Activated CD4-positive, alpha-beta memory T cell treated with anti-CD3 and anti-CD28 coated beads, Interleukin-2, amount 10 ng/mL, durations not matched to agents 7 days and 5 days (primary cell): ENCODE data around the gene POC1A. TPM values are rescaled to one million over a fixed set of nuclear protein-coding genes. Genes with fewer than 3 reads are reported as not detected.

ENCODE experiments used
- CTCF ChIA-PET: fragments of 350-600 bp; sonication (Branson Sonifier 250); formaldehyde crosslinking; loops from one replicate; lab custom pipeline; 2021; ENCODE audit warnings: antibody characterized with exemption, inconsistent platforms; lab: Charles Lee
- POLR2A ChIA-PET: fragments of 350-600 bp; sonication (Branson Sonifier 250); formaldehyde crosslinking; loops from one replicate; lab custom pipeline; 2021; ENCODE audit warnings: antibody characterized with exemption; lab: Charles Lee
- DNase-seq: peaks from one replicate; pipeline ENCODE4 v3.0.0-alpha.2; 2020
- H3K27ac Mint-ChIP-seq: one replicate; pipeline ENCODE4 v1.8.0; 2021; ENCODE audit warnings: mild to moderate bottlenecking, mixed read lengths
- H3K27me3 Mint-ChIP-seq: one replicate; pipeline ENCODE4 v1.8.0; 2021; ENCODE audit warnings: mixed read lengths
- H3K36me3 Mint-ChIP-seq: one replicate; pipeline ENCODE4 v1.8.0; 2021; ENCODE audit warnings: low read depth, mixed read lengths
- H3K4me1 Mint-ChIP-seq: one replicate; pipeline ENCODE4 v1.8.0; 2021; ENCODE audit warnings: mixed read lengths
- H3K4me3 Mint-ChIP-seq: one replicate; pipeline ENCODE4 v1.8.0; 2021; ENCODE audit warnings: mild to moderate bottlenecking, mixed read lengths
- H3K9me3 Mint-ChIP-seq: one replicate; pipeline ENCODE4 v1.8.0; 2021; ENCODE audit warnings: mixed read lengths
- total RNA-seq, 2 experiments: library from RNA; stranded (reverse); gene quantifications; one replicate each; pipeline ENCODE4 v1.2.3, GENCODE V29; 2021

The POC1A gene
- total RNA-seq, 2 experiments from 2014 or later = 24.8 to 25.6 TPM

GRCh38 chr3:52068055-52068571 is 86.1 kb downstream of the POC1A start:
- DNase-seq = no peak
- H3K36me3 Mint-ChIP-seq = no peaks in the 10 kb centered on the region
- H3K9me3 Mint-ChIP-seq = no peaks in the 10 kb centered on the region
- H3K4me3 Mint-ChIP-seq = no peak overlapping the region
- peaks cover 1% of the 10 kb centered on the region for H3K4me1 Mint-ChIP-seq
- H3K27ac Mint-ChIP-seq = no peak overlapping the region
- H3K27me3 Mint-ChIP-seq = no peaks in the 10 kb centered on the region
- POLR2A ChIA-PET = no interaction called here
- CTCF ChIA-PET = no interaction called here

- POLR2A ChIA-PET = no interaction called here
- Mint-ChIP-seq H3K9me3 (no peaks in the 10 kb centered on the region), H3K36me3 (no peaks in the 10 kb centered on the region), H3K27ac (no peak overlapping the region), H3K4me1 (peaks cover 7% of the 10 kb centered on the region), H3K27me3 (no peaks in the 10 kb centered on the region), H3K4me3 (no peak overlapping the region)
- CTCF ChIA-PET = no interaction called here
- DNase-seq = no peak
Measured at GRCh38 chr3:52067526-52067925, 86.7 kb downstream of the POC1A start.

GRCh38 chr3:52067046-52067445 is 87.2 kb downstream of the POC1A start:
- no peak overlapping the region for H3K4me3 Mint-ChIP-seq
- ChIA-PET CTCF (no interaction called here), POLR2A (no interaction called here)
- peaks cover 11% of the 10 kb centered on the region for H3K4me1 Mint-ChIP-seq
- H3K36me3 Mint-ChIP-seq = no peaks in the 10 kb centered on the region
- no peak for DNase-seq
- no peaks in the 10 kb centered on the region for H3K9me3 Mint-ChIP-seq
- H3K27ac Mint-ChIP-seq = no peak overlapping the region
- no peaks in the 10 kb centered on the region for H3K27me3 Mint-ChIP-seq

GRCh38 chr3:52065264-52065756 is 88.9 kb downstream of the POC1A start:
- Mint-ChIP-seq H3K4me1 (peaks cover 13% of the 10 kb centered on the region), H3K27me3 (no peaks in the 10 kb centered on the region), H3K27ac (no peak overlapping the region), H3K4me3 (no peak overlapping the region), H3K9me3 (no peaks in the 10 kb centered on the region), H3K36me3 (no peaks in the 10 kb centered on the region)
- no peak for DNase-seq
- CTCF ChIA-PET = no interaction called here
- POLR2A ChIA-PET = interaction anchor here (1.7 kb wide), 1 partner anchor 8 kb away, joined by 3 read pairs; no protein-coding TSS in a partner anchor

GRCh38 chr3:52064561-52064960 is 89.7 kb downstream of the POC1A start:
- Mint-ChIP-seq H3K9me3 (no peaks in the 10 kb centered on the region), H3K36me3 (no peaks in the 10 kb centered on the region), H3K27me3 (no peaks in the 10 kb centered on the region), H3K4me1 (peaks cover 13% of the 10 kb centered on the region), H3K4me3 (no peak overlapping the region), H3K27ac (no peak overlapping the region)
- POLR2A ChIA-PET = no interaction called here
- DNase-seq = no peak
- CTCF ChIA-PET = no interaction called here

- no peak for DNase-seq
- no peak overlapping the region for H3K27ac Mint-ChIP-seq
- H3K4me1 Mint-ChIP-seq = peaks cover 13% of the 10 kb centered on the region
- no peak overlapping the region for H3K4me3 Mint-ChIP-seq
- POLR2A ChIA-PET = interaction anchor here (2.3 kb wide), 1 partner anchor 10 kb away, joined by 9 read pairs; no protein-coding TSS in a partner anchor
- no peaks in the 10 kb centered on the region for H3K36me3 Mint-ChIP-seq
- H3K9me3 Mint-ChIP-seq = no peaks in the 10 kb centered on the region
- no peaks in the 10 kb centered on the region for H3K27me3 Mint-ChIP-seq
- CTCF ChIA-PET = no interaction called here
Measured at GRCh38 chr3:52063026-52063723, 91.0 kb downstream of the POC1A start.

GRCh38 chr3:52062505-52062904 is 91.7 kb downstream of the POC1A start:
- Mint-ChIP-seq H3K36me3 (no peaks in the 10 kb centered on the region), H3K27ac (no peak overlapping the region), H3K9me3 (no peaks in the 10 kb centered on the region), H3K27me3 (no peaks in the 10 kb centered on the region), H3K4me1 (peaks cover 16% of the 10 kb centered on the region), H3K4me3 (no peak overlapping the region)
- no peak for DNase-seq
- CTCF ChIA-PET = no interaction called here
- POLR2A ChIA-PET = interaction anchor here (2.3 kb wide), 1 partner anchor 9 kb away, joined by 9 read pairs; no protein-coding TSS in a partner anchor

GRCh38 chr3:52061121-52061910 is 92.9 kb downstream of the POC1A start:
- H3K4me1 Mint-ChIP-seq = peaks cover 17% of the 10 kb centered on the region
- ChIA-PET POLR2A (interaction anchor here (2.3 kb wide), 1 partner anchor 8 kb away, joined by 9 read pairs; no protein-coding TSS in a partner anchor), CTCF (interaction anchor here (0.8 to 3.5 kb wide), 2 partner anchors 61 to 87 kb away, joined by 4 to 15 read pairs; partner anchors contain the start of gene ABHD14B)
- H3K27ac Mint-ChIP-seq = no peak overlapping the region
- no peaks in the 10 kb centered on the region for H3K9me3 Mint-ChIP-seq
- H3K36me3 Mint-ChIP-seq = no peaks in the 10 kb centered on the region
- H3K4me3 Mint-ChIP-seq = no peak overlapping the region
- no peaks in the 10 kb centered on the region for H3K27me3 Mint-ChIP-seq
- no peak for DNase-seq

GRCh38 chr3:52059781-52060180 is 94.4 kb downstream of the POC1A start:
- H3K4me1 Mint-ChIP-seq = peaks cover 17% of the 10 kb centered on the region
- H3K4me3 Mint-ChIP-seq = no peak overlapping the region
- POLR2A ChIA-PET = interaction anchor here (1.1 kb wide), 1 partner anchor 95 kb away, joined by 3 read pairs; the partner anchor contains the start of gene POC1A
- H3K9me3 Mint-ChIP-seq = no peaks in the 10 kb centered on the region
- DNase-seq = no peak
- CTCF ChIA-PET = interaction anchor here (0.6 to 3.5 kb wide), 2 partner anchors 63 to 632 kb away, joined by 3 to 15 read pairs; no protein-coding TSS in a partner anchor
- H3K27me3 Mint-ChIP-seq = no peaks in the 10 kb centered on the region
- H3K27ac Mint-ChIP-seq = no peak overlapping the region
- peaks cover under 1% of the 10 kb centered on the region for H3K36me3 Mint-ChIP-seq

GRCh38 chr3:52057812-52058495 is 96.3 kb downstream of the POC1A start:
- peak overlapping the region; percentile 80 for H3K4me3 Mint-ChIP-seq
- CTCF ChIA-PET = interaction anchor here (1.0 to 7.5 kb wide), 4 partner anchors 16 to 116 kb away, joined by 5 to 50 read pairs (median 12); partner anchors contain the start of genes PARP3, POC1A and RRP9
- H3K27ac Mint-ChIP-seq = no peak overlapping the region
- H3K4me1 Mint-ChIP-seq = peaks cover 32% of the 10 kb centered on the region
- H3K9me3 Mint-ChIP-seq = no peaks in the 10 kb centered on the region
- no peaks in the 10 kb centered on the region for H3K27me3 Mint-ChIP-seq
- no peak for DNase-seq
- H3K36me3 Mint-ChIP-seq = peaks cover 19% of the 10 kb centered on the region
- POLR2A ChIA-PET = interaction anchor here (0.7 to 6.6 kb wide), 9 partner anchors 8 to 479 kb away, joined by 3 to 46 read pairs (median 4); partner anchors contain the start of genes POC1A, RPL29, RRP9 and WDR82

GRCh38 chr3:52056968-52057811 is 97.0 kb downstream of the POC1A start:
- POLR2A ChIA-PET = interaction anchor here (0.6 to 6.6 kb wide), 22 partner anchors 9 to 480 kb away, joined by 3 to 46 read pairs (median 4); partner anchors contain the start of genes ABHD14A, ACY1, POC1A and RPL29
- Mint-ChIP-seq H3K27ac (peak overlapping the region; percentile 80), H3K4me3 (peak overlapping the region; percentile 80), H3K36me3 (peaks cover 26% of the 10 kb centered on the region), H3K4me1 (peaks cover 32% of the 10 kb centered on the region), H3K9me3 (no peaks in the 10 kb centered on the region), H3K27me3 (no peaks in the 10 kb centered on the region)
- DNase-seq = peak; percentile 100
- CTCF ChIA-PET = interaction anchor here (0.8 to 7.5 kb wide), 7 partner anchors 15 to 174 kb away, joined by 3 to 50 read pairs (median 5); partner anchors contain the start of genes ABHD14B, PARP3, POC1A and RPL29
